Loucy (cell line): ENCODE data around the gene BCL3.

Source experiments
- CTCF ChIP-seq: fragments of 200-600 bp; sonication (generic); conservative IDR thresholded peaks from 2 replicates; pipeline ENCODE4 v1.5.1; 2014; ENCODE audit warnings: mild to moderate bottlenecking, antibody characterized with exemption, low read length
- EZH2phosphoT487 ChIP-seq: fragments of 200-600 bp; IDR thresholded peaks from 2 replicates; pipeline ENCODE4 v1.6.1; 2018; ENCODE audit warnings: antibody characterized with exemption, mild to moderate bottlenecking, moderate library complexity, borderline replicate concordance

GRCh38 chr19:44775676-44776240 is 27.2 kb downstream of the BCL3 start:
- TF ChIP-seq CTCF (no peak), EZH2phosphoT487 (no peak)
